Right lobe of liver (tissue), 6 donors: ENCODE results near the gene MACO1. TPM values are rescaled to one million over a fixed set of nuclear protein-coding genes. Genes with fewer than 3 reads are reported as not detected.
A peak's percentile ranks its signal among the peaks of the same experiment; 100 is the strongest.

ENCODE experiments used
- ATAC-seq, 4 donors: fragments of 200-7000 bp; cut with Tn5 transposase; one replicate each; pipeline ENCODE4 v1.9.1; 2020; ENCODE audit warnings: mild to moderate bottlenecking in 4 of 4, moderate library complexity in 4 of 4
- DNase-seq, 3 donors: peaks; one replicate each; pipeline ENCODE4 v3.0.0-alpha.2; 2020
- H3K27ac ChIP-seq, 3 donors: fragments of 200-600 bp; one replicate each; pipeline ENCODE4 v1.8.0; 2022
- H3K27me3 ChIP-seq, 2 donors: fragments of 200-600 bp; one replicate each; pipeline ENCODE4 v1.8.0; 2022
- H3K36me3 ChIP-seq, 4 donors: fragments of 200-600 bp; sonication (generic) in 1 of 4; one replicate each; pipeline versions ENCODE4 v1.5.1 to v1.8.0; 2017 to 2022; ENCODE audit warnings: control low read depth in 1 of 4
- H3K4me1 ChIP-seq, 4 donors: fragments of 200-600 bp; sonication (generic) in 1 of 4; one replicate each; pipeline versions ENCODE4 v1.5.1 to v1.8.0; 2017 to 2022; ENCODE audit warnings: control low read depth in 1 of 4
- H3K4me3 ChIP-seq, 3 donors: fragments of 200-600 bp; one replicate each; pipeline ENCODE4 v1.8.0; 2022
- H3K9me3 ChIP-seq, 4 donors: fragments of 200-600 bp; sonication (generic) in 1 of 4; one replicate each; pipeline versions ENCODE4 v1.5.1 to v1.8.0; 2017 to 2022; ENCODE audit warnings: control low read depth in 1 of 4
- CTCF ChIP-seq, 4 donors: fragments of 200-600 bp in 3 of 4; fragments of 450-650 bp in 1 of 4; IDR thresholded peaks; one replicate each; pipeline versions ENCODE4 v1.5.1 to v1.8.0; 2016 to 2022; ENCODE audit warnings: antibody characterized with exemption in 4 of 4, mild to moderate bottlenecking in 2 of 4
- POLR2A ChIP-seq: fragments of 450-650 bp; IDR thresholded peaks from one replicate; pipeline ENCODE4 v1.6.1; 2017; ENCODE audit warnings: antibody characterized with exemption, mild to moderate bottlenecking
- WGBS: methylation state at CpG from one replicate; pipeline ENCODE4 v1.1.6; 2018; ENCODE audit warnings: low coverage, low lambda C conversion rate; ENCODE audit not compliant: insufficient coverage; ENCODE audit errors: missing lambda C conversion rate; 5-methylcytosine and 5-hydroxymethylcytosine counted together
- intact Hi-C, 2 donors: fragments of 100-400 bp; cut with DNase I; formaldehyde crosslinking; loops; one replicate each; pipeline versions ENCODE4 v1.11.2 to v1.14.1; 2022
- total RNA-seq, 6 experiments: library from RNA; depleted of rRNA in 2 of 6; stranded (reverse); fragments of >200 nt in 2 of 6; fragmentation: NEBNext Ultra II Directional in 3 of 6; extraction: Animal tissue kit (Norgen Biotek cat#: 25700) in 3 of 6; gene quantifications; one replicate each; pipeline versions ENCODE4 v1.1.0 to v1.2.4, GENCODE V29; 2016 to 2023
- donor health status: DM: no; HTN: yes; CAD: no.
- donor health status: DM: no; HTN: no; CAD: no.
- donor health status: DM: no; HTN: no; CAD: no.
- donor health status: DM: no; HTN: yes; CAD: no.
- donor health status: DM: no; HTN: yes; CAD: no.

MACO1 gene
- total RNA-seq, 6 experiments from 2014 or later, result 23.2 to 32.9 (median 27.2) TPM

DNA sequence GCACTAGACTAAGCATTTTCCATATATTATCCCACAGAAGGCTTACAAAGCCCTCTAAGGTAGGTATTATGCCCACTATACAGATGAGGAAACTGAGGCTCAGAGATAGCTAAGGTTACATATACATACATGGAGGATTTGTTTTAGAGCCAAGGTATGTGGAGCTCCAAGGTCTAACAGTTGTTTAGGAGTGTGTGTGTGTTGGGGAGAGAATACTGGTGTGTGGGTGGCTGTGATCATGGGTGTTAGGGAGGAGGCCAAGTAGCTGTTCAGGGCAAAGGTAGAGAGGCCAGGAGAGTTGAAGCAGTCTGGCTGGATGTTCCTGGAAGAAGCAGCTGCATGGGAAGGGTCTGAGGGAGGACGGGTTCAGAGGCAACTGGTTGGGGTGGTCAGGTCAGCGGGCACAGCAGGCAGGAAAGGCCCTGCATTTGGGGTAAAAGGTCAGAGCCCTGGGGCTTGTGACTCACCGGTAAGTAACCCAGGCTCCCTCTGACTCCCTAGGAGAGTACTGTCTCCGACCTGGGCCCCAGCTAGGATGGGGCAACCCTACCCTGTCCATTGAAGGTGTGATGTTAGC, 107.6 kb downstream of the MACO1 start:
- ATAC-seq (peak in 1 of 4 donors; percentile 20), DNase-seq (no peak)
- TF ChIP-seq CTCF (IDR thresholded peaks at IDR 0.05) (no peak), POLR2A (no peak)
- peaks cover 0 to 3% (median 0%) of the 10 kb centered on the region in 4 donors for H3K4me1 ChIP-seq
- intact Hi-C loops, result loop anchor here in 1 of 2 donors (10.0 kb wide), 1 partner anchor 277 kb away; the partner anchor contains the start of gene MTFR1L
- no peaks in the 10 kb centered on the region for H3K36me3 ChIP-seq
- WGBS, result no CpG with 5 or more reads among the region's 4 CpGs
- H3K4me3 ChIP-seq, result no peak overlapping the region
- no peak overlapping the region for H3K27ac ChIP-seq
- H3K27me3 ChIP-seq, result no peaks in the 10 kb centered on the region
- H3K9me3 ChIP-seq, result no peaks in the 10 kb centered on the region

GRCh38 chr1:25540750-25541342, 110.1 kb downstream of the MACO1 start:
- WGBS, result 90% methylated on average over 5 of the region's 13 CpGs
- no peak for TF ChIP-seq POLR2A
- TF ChIP-seq CTCF (IDR thresholded peaks at IDR 0.05), result no peak
- Histone ChIP-seq H3K36me3 (no peaks in the 10 kb centered on the region), H3K27me3 (no peaks in the 10 kb centered on the region), H3K4me3 (no peak overlapping the region), H3K27ac (no peak overlapping the region), H3K4me1 (peaks cover 0 to 6% (median 3%) of the 10 kb centered on the region in 4 donors), H3K9me3 (no peaks in the 10 kb centered on the region)
- DNase-seq (no peak), ATAC-seq (no peak)
- intact Hi-C loops, result no loop called here

- Histone ChIP-seq H3K4me3 (no peak overlapping the region), H3K27ac (no peak overlapping the region), H3K4me1 (peaks cover 0 to 6% (median 3%) of the 10 kb centered on the region in 4 donors), H3K36me3 (no peaks in the 10 kb centered on the region), H3K27me3 (no peaks in the 10 kb centered on the region), H3K9me3 (no peaks in the 10 kb centered on the region)
- ATAC-seq (peak in 1 of 4 donors; percentile 15), DNase-seq (no peak)
- TF ChIP-seq POLR2A (no peak), CTCF (IDR thresholded peaks at IDR 0.05) (no peak)
- intact Hi-C loops, result no loop called here
- WGBS, result 63% methylated on average over 1 of the region's 1 CpG
Observed at GRCh38 chr1:25541425-25541824, 110.7 kb downstream of the MACO1 start.

GRCh38 chr1:25541889-25542658, 111.4 kb downstream of the MACO1 start:
- ATAC-seq (no peak), DNase-seq (no peak)
- Histone ChIP-seq H3K9me3 (no peaks in the 10 kb centered on the region), H3K27ac (no peak overlapping the region), H3K27me3 (no peaks in the 10 kb centered on the region), H3K4me1 (peaks cover 0 to 6% (median 3%) of the 10 kb centered on the region in 4 donors), H3K4me3 (no peak overlapping the region), H3K36me3 (no peaks in the 10 kb centered on the region)
- TF ChIP-seq POLR2A (no peak), CTCF (IDR thresholded peaks at IDR 0.05) (no peak)
- intact Hi-C loops, result no loop called here
- 80% methylated on average over 1 of the region's 8 CpGs for WGBS
